ENCODE results near the gene SHH. TPM values are rescaled to one million over a fixed set of nuclear protein-coding genes. Genes with fewer than 3 reads are reported as not detected.

The SHH gene
- total RNA-seq, 1 donor from 2014 or later: 0.26 TPM

GRCh38 chr7:155850766-155851678, 38.8 kb upstream of the SHH start:
- H3K27ac Mint-ChIP-seq (ENCODE audit: unreplicated experiment): no peak overlapping the region
- DNase-seq (ENCODE audit: low spot score): no peak

DNA sequence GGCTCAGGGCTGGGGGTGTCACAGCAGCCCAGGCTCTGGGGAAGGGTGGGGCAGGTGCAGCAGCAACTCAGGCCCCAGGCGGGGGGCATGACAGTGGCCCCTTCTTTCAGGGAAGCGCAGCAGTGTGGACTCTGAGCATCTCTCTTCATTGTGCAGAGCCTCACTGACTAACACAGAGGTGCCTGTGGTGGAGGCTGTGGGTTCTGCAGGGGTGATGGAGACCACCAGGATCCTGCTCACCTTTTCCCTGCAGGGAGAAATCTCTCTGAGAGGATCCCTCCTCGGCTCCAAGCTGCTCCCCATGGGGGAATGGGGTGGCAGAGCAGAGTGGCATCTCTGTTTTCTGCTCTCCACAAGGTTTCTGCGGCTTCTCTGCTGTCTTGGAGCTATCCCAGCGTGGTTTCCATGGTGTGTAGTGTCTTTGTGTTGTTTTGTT, 37.8 kb upstream of the SHH start:
- Mint-ChIP-seq H3K9me3 (ENCODE audit: unreplicated experiment) (no peaks in the 10 kb centered on the region), H3K36me3 (ENCODE audit: low read depth, unreplicated experiment) (no peaks in the 10 kb centered on the region), H3K27me3 (ENCODE audit: unreplicated experiment) (no peaks in the 10 kb centered on the region), H3K27ac (ENCODE audit: unreplicated experiment) (no peak overlapping the region), H3K4me1 (ENCODE audit: unreplicated experiment) (no peaks in the 10 kb centered on the region), H3K4me3 (ENCODE audit: unreplicated experiment) (no peak overlapping the region)
- TF ChIP-seq CTCF (IDR thresholded peaks at IDR 0.05; ENCODE audit: unreplicated experiment): no peak
- no peak for DNase-seq (ENCODE audit: low spot score)

More at GRCh38 chr7:155850766-155851678, 38.8 kb upstream of the SHH start:
- H3K36me3 Mint-ChIP-seq (ENCODE audit: low read depth, unreplicated experiment): no peaks in the 10 kb centered on the region
- H3K9me3 Mint-ChIP-seq (ENCODE audit: unreplicated experiment): no peaks in the 10 kb centered on the region
- H3K4me3 Mint-ChIP-seq (ENCODE audit: unreplicated experiment): no peak overlapping the region
- no peaks in the 10 kb centered on the region for H3K27me3 Mint-ChIP-seq (ENCODE audit: unreplicated experiment)
- TF ChIP-seq CTCF (IDR thresholded peaks at IDR 0.05; ENCODE audit: unreplicated experiment): no peak
- no peaks in the 10 kb centered on the region for H3K4me1 Mint-ChIP-seq (ENCODE audit: unreplicated experiment)

DNA sequence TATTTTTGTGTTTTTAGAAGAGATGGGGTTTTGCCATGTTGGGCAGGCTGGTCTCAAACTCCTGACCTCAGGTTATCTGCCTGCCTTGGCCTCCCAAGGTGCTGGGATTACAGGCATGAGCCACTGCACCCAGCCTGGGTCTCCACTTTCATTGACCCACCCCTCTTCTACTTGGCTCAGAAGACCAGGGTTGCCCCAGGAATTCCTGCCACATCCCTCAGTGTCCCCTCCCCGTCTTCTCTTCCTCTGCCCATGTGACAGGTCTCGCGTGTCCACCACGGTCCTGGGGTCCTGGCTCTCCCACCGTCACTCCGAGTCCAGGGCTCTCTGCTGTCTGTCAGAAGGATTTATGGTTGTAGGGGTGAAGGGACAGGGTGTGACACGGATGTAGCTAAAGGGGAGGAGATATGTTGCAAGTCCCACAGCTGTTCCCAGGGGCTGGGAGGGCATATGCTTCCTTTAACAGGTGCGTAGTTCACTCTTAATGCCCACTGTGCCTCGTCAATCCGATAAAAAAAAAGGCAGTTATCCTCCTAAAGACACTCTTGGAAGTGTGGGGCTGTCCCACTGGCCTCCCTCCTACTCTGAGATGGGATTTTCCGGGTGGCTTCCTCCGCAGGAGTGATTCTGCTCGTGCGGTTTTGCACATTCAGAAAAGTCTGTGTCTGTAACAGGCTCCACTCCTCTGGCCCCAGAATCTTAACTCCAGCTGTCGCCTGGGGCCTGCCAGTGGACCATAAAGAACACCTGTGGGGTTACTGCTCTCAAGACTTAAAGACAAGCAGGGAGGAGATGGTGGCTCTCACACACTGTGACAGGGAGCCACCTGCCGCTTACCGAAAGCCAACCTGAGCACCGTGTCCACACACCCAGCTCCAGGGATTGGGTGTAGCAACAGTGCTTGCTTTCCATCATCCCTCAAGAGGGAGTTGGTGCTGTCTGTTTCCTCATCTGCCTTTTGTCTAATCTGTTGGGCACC, 36.7 kb upstream of the SHH start:
- no peak for TF ChIP-seq CTCF (IDR thresholded peaks at IDR 0.05; ENCODE audit: unreplicated experiment)
- H3K36me3 Mint-ChIP-seq (ENCODE audit: low read depth, unreplicated experiment): no peaks in the 10 kb centered on the region
- H3K27me3 Mint-ChIP-seq (ENCODE audit: unreplicated experiment): no peaks in the 10 kb centered on the region
- no peak overlapping the region for H3K27ac Mint-ChIP-seq (ENCODE audit: unreplicated experiment)
- no peaks in the 10 kb centered on the region for H3K9me3 Mint-ChIP-seq (ENCODE audit: unreplicated experiment)
- DNase-seq (ENCODE audit: low spot score): no peak
- no peak overlapping the region for H3K4me3 Mint-ChIP-seq (ENCODE audit: unreplicated experiment)
- no peaks in the 10 kb centered on the region for H3K4me1 Mint-ChIP-seq (ENCODE audit: unreplicated experiment)

DNA sequence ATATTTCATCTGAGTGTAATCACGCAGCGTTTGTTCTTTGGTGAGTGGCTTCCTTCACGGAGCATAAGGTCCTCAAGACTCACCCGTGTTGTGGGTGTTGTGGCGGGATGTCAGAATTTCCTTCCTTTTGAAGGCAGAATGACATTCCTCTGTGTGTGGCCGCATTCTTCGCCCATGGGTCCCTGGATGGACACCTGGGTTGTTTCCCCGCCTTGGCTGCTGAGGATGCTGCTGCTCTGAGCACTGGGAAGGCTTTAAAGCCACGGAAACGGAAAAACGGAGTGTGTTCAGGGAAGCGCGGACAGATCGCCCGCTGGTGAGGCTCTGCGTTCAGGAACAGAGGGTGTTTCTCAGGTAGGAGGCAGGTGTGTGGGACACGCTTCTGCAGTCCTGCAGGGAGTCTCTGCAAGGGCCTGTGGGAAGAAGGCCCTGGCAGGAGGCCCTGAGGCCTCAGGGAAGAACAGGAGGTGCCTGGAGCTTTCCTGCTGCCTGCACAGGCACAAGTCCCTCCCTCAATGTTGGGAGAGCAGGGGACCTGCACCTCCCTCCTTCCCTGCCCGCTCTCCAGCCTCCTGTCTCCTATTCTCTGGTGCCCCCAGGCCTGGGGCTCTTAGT, 35.7 kb upstream of the SHH start:
- Mint-ChIP-seq H3K27ac (ENCODE audit: unreplicated experiment) (no peak overlapping the region), H3K36me3 (ENCODE audit: low read depth, unreplicated experiment) (no peaks in the 10 kb centered on the region), H3K4me3 (ENCODE audit: unreplicated experiment) (no peak overlapping the region), H3K27me3 (ENCODE audit: unreplicated experiment) (no peaks in the 10 kb centered on the region), H3K4me1 (ENCODE audit: unreplicated experiment) (no peaks in the 10 kb centered on the region), H3K9me3 (ENCODE audit: unreplicated experiment) (no peaks in the 10 kb centered on the region)
- TF ChIP-seq CTCF (IDR thresholded peaks at IDR 0.05; ENCODE audit: unreplicated experiment): no peak
- DNase-seq (ENCODE audit: low spot score): no peak

Measured in endothelial cell (in vitro differentiated cells).